Cardiac fibroblast (primary cell): ENCODE data around the gene MOV10L1.
"Not testable (repeated sequence)": the region's sequence is repeated elsewhere in the genome, so short reads cannot be mapped to it uniquely, and the experiment has no call there.

Experiments
- DNase-seq, 2 donors: peaks; one replicate each; pipeline versions ENCODE4 v3.0.0 to v3.0.0-alpha.2; 2010; ENCODE audit warnings: low read depth in 2 of 2
- H3K4me3 ChIP-seq, 2 donors: replicated peaks in 1 of 2; 1 replicate in 1 of 2; 2 replicates in 1 of 2; pipeline ENCODE4 v1.5.1; 2011; ENCODE audit warnings: low read depth in 2 of 2, low read length in 2 of 2, mild to moderate bottlenecking in 2 of 2, moderate library complexity in 1 of 2
- CTCF ChIP-seq: IDR thresholded peaks from one replicate; pipeline ENCODE4 v1.5.1; 2011; ENCODE audit warnings: low read depth, mild to moderate bottlenecking, low read length, inconsistent platforms

MOV10L1 gene

GRCh38 chr22:50084614-50085021 lies 5.2 kb upstream of the MOV10L1 start:
- no peak for TF ChIP-seq CTCF
- no peak overlapping the region for H3K4me3 ChIP-seq
- DNase-seq = no peak

GRCh38 chr22:50085211-50085972 lies 4.4 kb upstream of the MOV10L1 start, which contains the start of gene MLC1:
Gene MLC1, minus strand, starts transcription at chr22:50085426. Its CDS starts 524 bp downstream, at chr22:50084902.
- TF ChIP-seq CTCF = no peak
- peak; percentile 8 to 85 for DNase-seq
- H3K4me3 ChIP-seq = no peak within 1 kb of the TSS

- H3K4me3 ChIP-seq = no peak overlapping the region
- DNase-seq = peak; percentile 48 to 85
- TF ChIP-seq CTCF = no peak
Measured at GRCh38 chr22:50086526-50086925, 3.3 kb upstream of the MOV10L1 start.

- not testable (repeated sequence) for DNase-seq, H3K4me3 ChIP-seq
Measured at GRCh38 chr22:50086975-50087374, 2.8 kb upstream of the MOV10L1 start.

GRCh38 chr22:50087646-50088045 lies 2.2 kb upstream of the MOV10L1 start:
- H3K4me3 ChIP-seq = no peak overlapping the region
- TF ChIP-seq CTCF = no peak

GRCh38 chr22:50088096-50088495 lies 1.7 kb upstream of the MOV10L1 start:
- no peak overlapping the region for H3K4me3 ChIP-seq

More at GRCh38 chr22:50087646-50088045, 2.2 kb upstream of the MOV10L1 start:
- DNase-seq = no peak

More at GRCh38 chr22:50088096-50088495, 1.7 kb upstream of the MOV10L1 start:
- no peak for TF ChIP-seq CTCF
- DNase-seq = no peak
